ENCODE results near the gene SND1.
A peak's percentile ranks its signal among the peaks of the same experiment; 100 is the strongest.

The SND1 gene

GRCh38 chr7:128003167-128003566 lies 351.2 kb downstream of the SND1 start:
- peaks cover 25% of the 10 kb centered on the region for H3K4me1 Mint-ChIP-seq (ENCODE audit: low read depth)
- no peaks in the 10 kb centered on the region for H3K27me3 Mint-ChIP-seq
- DNase-seq: no peak
- H3K27ac Mint-ChIP-seq: no peak overlapping the region
- H3K36me3 Mint-ChIP-seq (ENCODE audit: low read depth): peaks cover 79% of the 10 kb centered on the region
- H3K4me3 Mint-ChIP-seq: no peak overlapping the region
- H3K9me3 Mint-ChIP-seq: no peaks in the 10 kb centered on the region

GRCh38 chr7:128003787-128004186 lies 351.8 kb downstream of the SND1 start:
- no peak for DNase-seq
- peaks cover 81% of the 10 kb centered on the region for H3K36me3 Mint-ChIP-seq (ENCODE audit: low read depth)
- no peaks in the 10 kb centered on the region for H3K27me3 Mint-ChIP-seq
- H3K27ac Mint-ChIP-seq: peak overlapping the region; percentile 22
- no peak overlapping the region for H3K4me3 Mint-ChIP-seq
- no peaks in the 10 kb centered on the region for H3K9me3 Mint-ChIP-seq
- peaks cover 25% of the 10 kb centered on the region for H3K4me1 Mint-ChIP-seq (ENCODE audit: low read depth)

GRCh38 chr7:128004623-128005022 lies 352.6 kb downstream of the SND1 start:
- DNase-seq: no peak
- Mint-ChIP-seq H3K4me1 (ENCODE audit: low read depth) (peaks cover 25% of the 10 kb centered on the region), H3K27me3 (no peaks in the 10 kb centered on the region), H3K4me3 (no peak overlapping the region), H3K9me3 (no peaks in the 10 kb centered on the region), H3K27ac (no peak overlapping the region), H3K36me3 (ENCODE audit: low read depth) (peaks cover 77% of the 10 kb centered on the region)

GRCh38 chr7:128005117-128005516 lies 353.1 kb downstream of the SND1 start:
- Mint-ChIP-seq H3K4me3 (no peak overlapping the region), H3K27ac (no peak overlapping the region), H3K9me3 (no peaks in the 10 kb centered on the region), H3K36me3 (ENCODE audit: low read depth) (peaks cover 77% of the 10 kb centered on the region), H3K4me1 (ENCODE audit: low read depth) (peaks cover 25% of the 10 kb centered on the region), H3K27me3 (no peaks in the 10 kb centered on the region)
- DNase-seq: no peak

GRCh38 chr7:128005759-128006159 lies 353.8 kb downstream of the SND1 start:
- H3K27me3 Mint-ChIP-seq: no peaks in the 10 kb centered on the region
- no peak overlapping the region for H3K4me3 Mint-ChIP-seq
- H3K4me1 Mint-ChIP-seq (ENCODE audit: low read depth): peaks cover 23% of the 10 kb centered on the region
- no peak overlapping the region for H3K27ac Mint-ChIP-seq
- DNase-seq: no peak
- peaks cover 74% of the 10 kb centered on the region for H3K36me3 Mint-ChIP-seq (ENCODE audit: low read depth)
- no peaks in the 10 kb centered on the region for H3K9me3 Mint-ChIP-seq

GRCh38 chr7:128006550-128007302 lies 354.7 kb downstream of the SND1 start:
- H3K27me3 Mint-ChIP-seq: no peaks in the 10 kb centered on the region
- H3K9me3 Mint-ChIP-seq: no peaks in the 10 kb centered on the region
- H3K4me3 Mint-ChIP-seq: no peak overlapping the region
- H3K4me1 Mint-ChIP-seq (ENCODE audit: low read depth): peaks cover 20% of the 10 kb centered on the region
- DNase-seq: no peak
- H3K36me3 Mint-ChIP-seq (ENCODE audit: low read depth): peaks cover 69% of the 10 kb centered on the region
- no peak overlapping the region for H3K27ac Mint-ChIP-seq

GRCh38 chr7:128007303-128007680 lies 355.3 kb downstream of the SND1 start:
- Mint-ChIP-seq H3K9me3 (no peaks in the 10 kb centered on the region), H3K36me3 (ENCODE audit: low read depth) (peaks cover 67% of the 10 kb centered on the region), H3K27ac (no peak overlapping the region), H3K4me3 (no peak overlapping the region), H3K27me3 (no peaks in the 10 kb centered on the region), H3K4me1 (ENCODE audit: low read depth) (peaks cover 15% of the 10 kb centered on the region)
- no peak for DNase-seq

GRCh38 chr7:128008141-128008540 lies 356.1 kb downstream of the SND1 start:
- no peaks in the 10 kb centered on the region for H3K9me3 Mint-ChIP-seq
- H3K4me1 Mint-ChIP-seq (ENCODE audit: low read depth): peaks cover 8% of the 10 kb centered on the region
- DNase-seq: no peak
- H3K27ac Mint-ChIP-seq: no peak overlapping the region
- peaks cover 75% of the 10 kb centered on the region for H3K36me3 Mint-ChIP-seq (ENCODE audit: low read depth)
- H3K4me3 Mint-ChIP-seq: no peak overlapping the region
- no peaks in the 10 kb centered on the region for H3K27me3 Mint-ChIP-seq

- H3K36me3 Mint-ChIP-seq (ENCODE audit: low read depth): peaks cover 75% of the 10 kb centered on the region
- peaks cover 2% of the 10 kb centered on the region for H3K4me1 Mint-ChIP-seq (ENCODE audit: low read depth)
- no peaks in the 10 kb centered on the region for H3K9me3 Mint-ChIP-seq
- DNase-seq: no peak
- H3K27me3 Mint-ChIP-seq: no peaks in the 10 kb centered on the region
- no peak overlapping the region for H3K4me3 Mint-ChIP-seq
- H3K27ac Mint-ChIP-seq: no peak overlapping the region
These were observed 356.8 kb downstream of the SND1 start for GRCh38 chr7:128008744-128009143.

GRCh38 chr7:128010391-128011127 lies 358.6 kb downstream of the SND1 start:
- no peak overlapping the region for H3K4me3 Mint-ChIP-seq

GRCh38 chr7:128011131-128011661 lies 359.2 kb downstream of the SND1 start:
- Mint-ChIP-seq H3K4me3 (no peak overlapping the region), H3K9me3 (no peaks in the 10 kb centered on the region), H3K27ac (no peak overlapping the region), H3K4me1 (ENCODE audit: low read depth) (no peaks in the 10 kb centered on the region), H3K36me3 (ENCODE audit: low read depth) (peaks cover 70% of the 10 kb centered on the region), H3K27me3 (no peaks in the 10 kb centered on the region)
- no peak for DNase-seq

More at GRCh38 chr7:128010391-128011127, 358.6 kb downstream of the SND1 start:
- Mint-ChIP-seq H3K36me3 (ENCODE audit: low read depth) (peaks cover 77% of the 10 kb centered on the region), H3K4me1 (ENCODE audit: low read depth) (no peaks in the 10 kb centered on the region), H3K9me3 (no peaks in the 10 kb centered on the region), H3K27ac (no peak overlapping the region), H3K27me3 (no peaks in the 10 kb centered on the region)
- no peak for DNase-seq

- H3K36me3 Mint-ChIP-seq (ENCODE audit: low read depth): peaks cover 80% of the 10 kb centered on the region
- no peak overlapping the region for H3K4me3 Mint-ChIP-seq
- no peak overlapping the region for H3K27ac Mint-ChIP-seq
- H3K9me3 Mint-ChIP-seq: no peaks in the 10 kb centered on the region
- no peak for DNase-seq
- no peaks in the 10 kb centered on the region for H3K4me1 Mint-ChIP-seq (ENCODE audit: low read depth)
- H3K27me3 Mint-ChIP-seq: no peaks in the 10 kb centered on the region
These were observed 362.8 kb downstream of the SND1 start for GRCh38 chr7:128014811-128015210.

GRCh38 chr7:128017460-128017859 lies 365.5 kb downstream of the SND1 start:
- no peak for DNase-seq
- Mint-ChIP-seq H3K27me3 (no peaks in the 10 kb centered on the region), H3K4me1 (ENCODE audit: low read depth) (peaks cover 6% of the 10 kb centered on the region), H3K9me3 (no peaks in the 10 kb centered on the region), H3K36me3 (ENCODE audit: low read depth) (peaks cover 87% of the 10 kb centered on the region), H3K27ac (peak overlapping the region; percentile 50), H3K4me3 (no peak overlapping the region)

- peaks cover 84% of the 10 kb centered on the region for H3K36me3 Mint-ChIP-seq (ENCODE audit: low read depth)
- DNase-seq: no peak
These were observed 366.2 kb downstream of the SND1 start for GRCh38 chr7:128017862-128018845.

More at GRCh38 chr7:128017862-128018845, 366.2 kb downstream of the SND1 start:
- Mint-ChIP-seq H3K4me1 (ENCODE audit: low read depth) (peaks cover 6% of the 10 kb centered on the region), H3K27ac (no peak overlapping the region), H3K9me3 (no peaks in the 10 kb centered on the region), H3K27me3 (no peaks in the 10 kb centered on the region), H3K4me3 (no peak overlapping the region)
